ENCODE results near the gene IGF2R.

The IGF2R gene

DNA sequence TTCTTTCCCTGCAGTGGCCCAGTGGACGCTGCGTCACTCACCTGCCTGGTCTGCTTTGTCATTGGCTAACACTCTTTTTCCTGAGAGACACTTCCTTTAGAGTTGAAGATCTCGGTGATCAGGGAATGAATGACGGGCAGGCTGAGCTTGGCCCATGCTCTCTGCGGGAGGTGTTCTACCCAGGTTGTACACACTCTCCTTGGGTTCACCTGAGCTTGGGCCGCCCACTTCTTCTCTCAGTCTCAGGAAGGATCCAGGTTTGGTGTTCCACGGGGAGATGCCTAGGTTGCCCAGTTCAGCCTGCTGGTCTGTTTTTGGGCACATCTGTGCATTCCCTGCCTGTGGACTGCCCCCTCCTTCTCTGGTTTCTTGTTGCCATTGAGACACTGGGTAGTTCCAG is 86.0 kb downstream of the IGF2R start:
- DNase-seq = no peak

GRCh38 chr6:160055378-160055777 is 86.5 kb downstream of the IGF2R start:
- DNase-seq = no peak

- DNase-seq = no peak
These were observed 86.9 kb downstream of the IGF2R start for GRCh38 chr6:160055813-160056212.

DNA sequence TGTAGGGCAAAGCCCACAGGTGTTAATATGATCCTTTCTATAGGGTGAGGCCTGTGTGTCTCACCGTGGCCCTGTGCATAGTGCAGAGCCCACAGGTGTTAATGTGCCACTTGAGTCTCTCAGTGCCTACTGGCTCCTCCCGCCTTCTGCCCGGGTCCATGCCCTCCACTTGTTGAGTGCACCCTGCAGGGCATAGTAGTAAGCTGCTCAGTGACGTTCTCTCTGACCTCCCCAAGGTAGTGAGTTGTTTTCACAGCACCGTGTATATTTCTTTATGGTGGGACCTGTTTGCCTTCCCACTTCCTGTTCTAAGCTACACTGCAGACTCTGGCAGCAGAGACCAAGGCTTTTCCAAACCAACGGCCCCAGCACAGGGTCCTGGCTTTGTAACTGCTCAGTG is 88.2 kb downstream of the IGF2R start:
- no peak for DNase-seq

- DNase-seq = no peak
These were observed 89.8 kb downstream of the IGF2R start for GRCh38 chr6:160058603-160059215.

DNA sequence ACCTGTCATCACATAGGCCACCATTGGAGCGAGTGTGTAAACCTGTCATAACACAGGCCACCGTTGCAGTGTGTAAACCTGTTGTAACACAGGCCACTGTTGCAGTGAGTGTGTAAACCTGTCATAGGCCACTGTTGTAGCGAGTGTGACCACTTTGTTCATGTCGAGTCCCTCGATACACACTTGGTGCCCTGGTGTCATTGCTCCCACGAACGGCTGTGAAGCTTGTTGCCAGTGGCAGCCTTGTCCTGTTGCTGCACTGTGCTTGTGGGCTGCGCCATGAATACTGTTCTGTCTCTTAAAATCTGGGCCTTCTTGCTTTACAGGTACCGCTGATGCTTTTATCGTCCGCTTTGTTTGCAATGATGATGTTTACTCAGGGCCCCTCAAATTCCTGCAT is 91.3 kb downstream of the IGF2R start:
- DNase-seq = no peak

DNA sequence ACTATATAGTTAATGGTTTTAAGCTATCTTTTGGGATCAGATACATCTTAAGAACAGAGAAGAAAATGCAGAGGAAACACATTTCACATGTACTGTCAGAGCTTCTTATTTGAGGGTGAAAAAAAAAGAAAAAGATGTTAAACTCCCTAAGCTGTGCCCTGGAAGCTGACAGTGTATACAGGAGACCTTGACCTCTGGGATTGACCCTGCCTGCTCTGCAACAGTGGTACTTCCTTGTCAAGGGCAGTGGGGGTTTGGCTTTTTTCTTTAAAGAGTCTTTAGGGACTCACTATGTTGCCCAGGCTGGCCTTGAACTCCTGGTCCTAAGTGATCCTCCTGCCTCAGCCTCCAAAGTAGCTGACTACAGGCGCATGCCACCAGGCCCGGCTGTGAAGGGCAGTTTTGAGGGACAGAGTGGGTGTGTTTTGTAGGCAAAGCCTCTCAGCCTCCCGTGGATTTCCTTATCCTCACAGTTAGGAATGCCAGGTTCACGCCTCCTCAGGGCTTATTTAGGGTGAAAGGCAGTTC is 92.1 kb downstream of the IGF2R start:
- DNase-seq = no peak

DNA sequence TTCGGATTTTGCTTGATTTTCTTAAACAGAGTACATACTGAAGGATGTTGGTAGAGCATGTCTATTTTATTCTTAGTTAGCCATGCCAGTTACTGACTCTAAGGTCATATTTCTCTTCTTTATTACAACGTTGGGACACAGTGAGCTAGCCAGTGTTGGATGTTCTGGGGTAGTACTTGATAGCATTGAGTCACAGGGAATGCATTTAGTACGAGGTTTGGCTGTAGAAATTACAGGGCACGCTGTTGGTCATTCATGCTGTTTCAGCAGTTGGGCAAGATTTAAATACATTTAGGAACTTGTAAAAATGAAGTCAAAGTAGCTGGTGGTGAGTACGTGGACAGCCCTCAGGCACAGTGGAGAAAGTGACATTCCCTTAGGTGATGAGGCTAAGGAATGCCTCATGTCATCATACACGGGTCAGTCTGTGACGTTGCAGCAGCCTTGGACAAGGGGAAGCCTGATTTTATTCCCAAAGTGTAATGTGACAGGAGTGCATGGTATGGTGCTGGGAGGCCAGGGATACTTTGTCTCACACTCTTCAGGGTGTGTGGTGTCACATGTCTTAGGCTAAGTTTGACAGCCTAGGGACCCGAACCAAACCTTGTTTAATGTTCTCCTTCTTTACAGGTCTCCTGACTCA is 95.0 kb downstream of the IGF2R start:
- DNase-seq = no peak

- DNase-seq = no peak
These were observed 96.3 kb downstream of the IGF2R start for GRCh38 chr6:160065200-160065599.

- DNase-seq = no peak
These were observed 98.7 kb downstream of the IGF2R start for GRCh38 chr6:160067564-160067963.

- DNase-seq = no peak
These were observed 99.5 kb downstream of the IGF2R start for GRCh38 chr6:160068346-160068745.

DNA sequence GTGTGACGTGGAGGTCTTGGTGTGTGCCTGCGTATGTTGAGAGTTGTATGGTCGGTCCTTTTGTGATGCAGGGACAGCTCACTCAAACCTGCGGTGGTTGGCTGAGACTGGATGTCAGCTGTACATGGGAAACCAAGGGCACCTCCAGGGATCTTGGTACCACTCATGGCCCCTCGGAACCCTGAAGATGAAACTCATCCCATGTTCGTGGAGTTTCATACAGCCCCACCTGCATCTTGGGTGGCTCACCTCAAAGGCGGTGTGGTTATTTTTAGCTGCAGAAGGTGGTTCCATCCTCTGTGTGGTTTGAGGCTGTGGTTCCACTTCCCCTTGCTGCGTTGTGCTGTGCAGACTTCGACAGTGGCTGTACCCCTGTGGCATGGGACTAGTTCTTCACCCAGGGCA is 100.2 kb downstream of the IGF2R start:
- DNase-seq = no peak

GRCh38 chr6:160069459-160069858 is 100.6 kb downstream of the IGF2R start:
- DNase-seq = no peak

- DNase-seq = no peak
These were observed 101.5 kb downstream of the IGF2R start for GRCh38 chr6:160070427-160070826.

DNA sequence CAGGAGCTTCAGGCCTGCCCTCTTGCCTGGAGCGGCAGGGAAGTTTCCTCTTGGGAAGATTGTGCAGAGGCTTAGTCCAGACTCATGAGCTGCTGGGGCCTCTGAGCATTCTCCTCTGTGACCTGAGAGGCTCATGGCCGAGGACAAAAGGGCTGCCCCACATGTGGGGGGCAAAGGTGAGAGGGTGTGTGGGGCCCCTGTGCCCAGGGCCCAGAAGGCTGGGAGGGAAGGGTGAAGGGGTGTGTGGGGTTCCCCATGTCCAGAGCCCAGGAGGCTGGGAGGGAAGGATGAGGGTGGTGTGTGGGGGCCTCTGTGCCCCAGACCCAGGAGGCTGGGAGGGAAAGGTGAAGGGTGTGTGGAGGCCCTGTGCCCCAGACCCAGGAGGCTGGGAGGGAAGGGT is 101.9 kb downstream of the IGF2R start:
- DNase-seq = no peak

DNA sequence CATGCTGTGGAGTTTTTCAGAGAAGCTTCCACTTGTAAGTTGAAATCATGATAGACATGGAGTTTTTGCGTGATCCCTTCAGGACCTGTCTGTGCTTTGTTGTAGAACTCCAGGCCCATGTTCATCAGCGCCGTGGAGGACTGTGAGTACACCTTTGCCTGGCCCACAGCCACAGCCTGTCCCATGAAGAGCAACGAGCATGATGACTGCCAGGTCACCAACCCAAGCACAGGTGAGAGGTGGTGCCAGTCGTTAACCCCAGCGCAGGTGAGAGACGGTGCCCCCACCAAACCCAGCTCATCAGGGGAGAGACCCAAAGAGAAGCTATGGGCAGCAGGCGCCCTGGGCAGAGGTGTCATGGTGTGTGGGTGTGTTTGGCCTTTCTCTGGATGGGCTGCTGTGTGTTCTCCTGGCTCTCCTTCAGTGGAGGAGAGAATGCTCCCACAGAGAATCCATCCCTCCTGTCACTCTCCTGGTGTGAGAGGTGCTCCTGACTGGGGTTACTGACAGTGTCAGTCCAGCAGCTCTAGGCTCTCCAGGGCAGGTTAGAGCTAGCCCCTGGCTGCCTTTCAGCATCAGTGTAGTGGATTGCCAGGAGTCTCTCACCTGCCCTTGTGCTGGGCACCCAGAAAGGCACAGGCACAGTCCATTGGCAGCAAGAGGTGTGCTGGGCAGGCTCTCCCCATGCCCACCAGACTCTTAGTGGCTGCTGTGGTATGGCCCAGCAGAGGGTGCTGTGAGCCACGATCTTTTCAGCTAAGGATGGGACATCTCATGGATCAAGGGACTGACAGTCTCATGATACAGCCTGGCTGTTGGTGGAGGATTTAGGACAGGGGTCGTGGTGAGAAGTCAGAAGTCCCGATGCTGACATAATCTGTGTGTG is 103.2 kb downstream of the IGF2R start:
- no peak for DNase-seq

GRCh38 chr6:160073272-160073671 is 104.4 kb downstream of the IGF2R start:
- DNase-seq = no peak

DNA sequence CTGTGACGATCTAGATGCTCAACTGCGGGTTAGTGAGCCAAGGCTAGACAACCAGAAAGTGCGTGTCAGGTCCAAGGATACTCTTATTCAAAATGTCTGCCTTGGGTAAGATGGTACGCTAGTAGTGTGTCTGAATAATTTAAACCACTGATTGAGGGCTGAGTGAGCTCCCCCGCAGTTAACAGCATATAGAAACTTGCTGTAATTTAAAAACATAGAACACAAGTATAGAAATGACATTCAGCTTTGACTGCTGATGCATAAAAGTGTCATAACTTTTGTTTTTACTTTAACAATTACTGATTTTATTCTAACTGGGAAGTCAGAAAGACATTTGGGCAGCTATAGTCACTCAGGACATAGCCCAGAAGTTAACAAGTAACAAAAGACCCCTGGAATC is 107.1 kb downstream of the IGF2R start:
- DNase-seq = no peak

DNA sequence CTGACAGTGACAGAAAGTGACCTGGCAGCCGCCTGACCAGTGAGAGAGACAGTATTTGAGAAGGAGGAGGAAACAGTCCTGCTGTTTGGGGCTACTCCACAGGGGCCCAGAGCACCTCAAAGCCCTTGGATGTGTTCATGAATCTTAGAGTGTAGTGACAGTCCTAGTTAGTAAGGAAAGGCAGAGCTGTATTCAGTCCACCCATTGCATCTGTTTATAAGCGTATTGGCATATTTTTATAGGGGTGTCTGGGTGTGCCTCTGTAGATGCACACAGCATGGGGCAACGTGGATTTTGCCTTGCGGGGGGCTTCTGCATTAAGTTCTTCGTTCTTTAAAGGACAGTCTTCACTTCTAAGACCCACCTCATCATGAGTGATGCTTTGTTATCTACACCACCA is 108.1 kb downstream of the IGF2R start:
- no peak for DNase-seq

DNA sequence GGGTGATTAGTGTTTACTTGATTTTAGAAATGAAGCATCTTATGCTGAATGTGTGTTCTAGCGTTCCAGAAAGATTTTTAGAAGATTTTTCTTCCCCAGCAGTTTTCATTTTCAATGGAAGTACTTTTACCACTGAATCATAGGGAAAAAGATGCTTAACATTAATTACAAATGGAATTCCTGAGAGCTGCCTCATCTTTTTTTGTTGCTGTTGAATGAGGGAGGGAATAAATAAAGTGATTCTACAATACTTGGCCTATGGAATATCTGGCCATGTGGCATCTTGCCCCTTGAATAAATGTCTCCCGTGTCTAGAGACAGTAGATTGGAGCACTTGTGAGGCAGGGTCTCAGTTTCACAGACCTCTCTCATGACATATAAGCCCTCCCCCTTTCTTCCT is 108.6 kb downstream of the IGF2R start:
- DNase-seq = no peak

DNA sequence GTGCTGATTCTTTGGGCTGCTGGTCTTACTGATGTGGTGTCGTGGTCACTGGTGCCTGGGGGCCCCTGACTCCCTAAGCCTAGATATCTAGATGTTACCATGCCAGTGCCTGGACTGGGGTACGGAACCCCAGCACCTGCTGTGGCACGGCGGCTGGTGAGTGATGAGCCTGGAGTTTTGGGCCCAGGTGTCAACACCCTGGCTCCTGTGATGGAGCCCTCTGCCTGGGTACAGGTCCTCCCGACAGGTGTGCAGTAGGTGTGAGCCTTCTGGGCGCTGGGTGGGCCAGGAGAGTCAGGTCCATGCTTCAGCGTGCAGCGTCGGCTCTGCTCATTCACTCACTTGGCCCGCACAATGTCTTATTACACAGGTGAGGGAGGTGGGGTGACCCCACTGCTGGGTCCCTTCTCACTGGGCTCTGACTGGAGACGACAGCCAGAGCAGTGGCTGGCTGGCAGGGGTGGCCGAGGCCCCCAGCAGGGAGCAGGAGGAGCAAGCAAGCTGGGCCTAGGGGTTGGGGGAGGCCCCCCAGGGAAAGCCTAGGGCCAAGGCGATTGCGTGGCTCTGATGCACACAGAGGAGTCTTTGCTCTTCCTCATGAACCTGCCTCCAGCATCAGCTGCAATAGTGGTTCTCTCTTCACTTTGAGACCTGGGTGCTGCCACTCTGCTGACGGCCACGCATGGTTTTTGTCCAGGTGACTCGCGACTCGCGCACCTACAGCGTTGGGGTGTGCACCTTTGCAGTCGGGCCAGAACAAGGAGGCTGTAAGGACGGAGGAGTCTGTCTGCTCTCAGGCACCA is 110.2 kb downstream of the IGF2R start:
- no peak for DNase-seq

GRCh38 chr6:160079686-160080043 is 110.8 kb downstream of the IGF2R start:
- DNase-seq = no peak

DNA sequence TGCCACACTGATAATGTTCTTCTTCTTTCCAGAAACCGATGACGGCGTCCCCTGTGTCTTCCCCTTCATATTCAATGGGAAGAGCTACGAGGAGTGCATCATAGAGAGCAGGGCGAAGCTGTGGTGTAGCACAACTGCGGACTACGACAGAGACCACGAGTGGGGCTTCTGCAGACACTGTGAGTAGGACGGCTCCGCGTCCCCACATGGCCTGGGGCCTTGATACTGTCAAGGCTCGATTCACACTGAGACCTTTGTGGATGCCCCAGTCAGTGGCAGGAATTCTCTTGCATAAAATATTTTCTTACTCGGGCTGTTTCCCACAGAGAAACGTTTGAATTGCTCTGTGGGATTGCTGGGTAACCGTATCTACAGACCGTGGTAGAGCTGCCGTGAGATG is 111.2 kb downstream of the IGF2R start:
- DNase-seq = no peak
